IMR-90 (cell line): ENCODE results near the gene ZBTB48. TPM values are rescaled to one million over a fixed set of nuclear protein-coding genes. Genes with fewer than 3 reads are reported as not detected.

Experiments
- ATAC-seq: fragments of 200-7000 bp; cut with Tn5 transposase; 2 replicates; pipeline ENCODE4 v1.9.1; 2020; ENCODE audit warnings: low read depth, mild to moderate bottlenecking, moderate library complexity
- BruUV-seq: library from RNA; stranded (reverse); fragments of 400-500 nt; replicated peaks from 2 replicates; lab custom pipeline; 2021; lab: Mats Ljungman, UMichigan
- CTCF ChIA-PET: fragments of 300-600 bp; formaldehyde crosslinking; extraction: SDS; loops from one replicate; lab custom pipeline; 2021; ENCODE audit warnings: antibody characterized with exemption; lab: Yijun Ruan, JAX
- POLR2A ChIA-PET: fragments of 300-600 bp; sonication (Branson Sonifier 250); formaldehyde crosslinking; loops from one replicate; lab custom pipeline; 2022; ENCODE audit warnings: antibody characterized with exemption; ENCODE audit not compliant: unreplicated experiment; lab: Charles Lee
- DNase-seq: peaks from one replicate; pipeline ENCODE4 v3.0.0; 2013
- H2AFZ ChIP-seq: replicated peaks from 2 replicates; pipeline ENCODE3; 2013; ENCODE audit warnings: low read length, mild to moderate bottlenecking; ENCODE audit not compliant: poor library complexity
- H2AK5ac ChIP-seq: 2 replicates; pipeline ENCODE4 v1.6.1; 2013; ENCODE audit warnings: low read depth, low read length, inconsistent platforms
- H2AK9ac ChIP-seq: replicated peaks from 2 replicates; pipeline ENCODE3; 2013; ENCODE audit warnings: mild to moderate bottlenecking, low read depth, low read length, moderate library complexity; ENCODE audit not compliant: poor library complexity
- H2BK120ac ChIP-seq: 2 replicates; pipeline ENCODE4 v1.6.1; 2013; ENCODE audit warnings: low read depth, low read length, inconsistent platforms
- H2BK15ac ChIP-seq: 3 replicates; pipeline ENCODE4 v1.6.1; 2013; ENCODE audit warnings: low read depth, low read length, inconsistent platforms
- H2BK20ac ChIP-seq: 2 replicates; pipeline ENCODE4 v1.6.1; 2013; ENCODE audit warnings: low read depth, mild to moderate bottlenecking, inconsistent platforms, low read length, moderate library complexity
- H2BK5ac ChIP-seq: 2 replicates; pipeline ENCODE4 v1.6.1; 2013; ENCODE audit warnings: mild to moderate bottlenecking, low read depth, low read length, inconsistent platforms; ENCODE audit not compliant: poor library complexity, severe bottlenecking
- H3K14ac ChIP-seq: replicated peaks from 2 replicates; pipeline ENCODE4 v1.6.1; 2013; ENCODE audit warnings: low read depth, low read length, inconsistent platforms
- H3K18ac ChIP-seq: 2 replicates; pipeline ENCODE4 v1.6.1; 2013; ENCODE audit warnings: low read depth, low read length, control low read depth
- H3K23ac ChIP-seq: 2 replicates; pipeline ENCODE4 v1.6.1; 2013; ENCODE audit warnings: low read depth, low read length, inconsistent platforms
- H3K27ac ChIP-seq: 2 replicates; pipeline ENCODE4 v1.5.1; 2013; ENCODE audit warnings: mild to moderate bottlenecking, control low read depth, low read length; ENCODE audit not compliant: insufficient read depth
- H3K27me3 ChIP-seq: 2 replicates; pipeline ENCODE4 v1.6.1; 2013; ENCODE audit warnings: low read length; ENCODE audit not compliant: control insufficient read depth, insufficient read depth
- H3K36me3 ChIP-seq: 2 replicates; pipeline ENCODE4 v1.6.1; 2013; ENCODE audit warnings: low read length, mixed read lengths; ENCODE audit not compliant: control insufficient read depth, insufficient read depth
- H3K4ac ChIP-seq: 2 replicates; pipeline ENCODE4 v1.6.1; 2013; ENCODE audit warnings: low read depth, low read length, inconsistent platforms
- H3K4me1 ChIP-seq: 2 replicates; pipeline ENCODE4 v1.6.1; 2013; ENCODE audit warnings: low read length, mixed read lengths; ENCODE audit not compliant: control insufficient read depth, insufficient read depth
- H3K4me2 ChIP-seq: 2 replicates; pipeline ENCODE4 v1.6.1; 2013; ENCODE audit warnings: low read depth, mild to moderate bottlenecking, control low read depth, low read length, moderate library complexity
- H3K4me3 ChIP-seq: 2 replicates; pipeline ENCODE4 v1.5.1; 2013; ENCODE audit warnings: low read depth, mild to moderate bottlenecking, control low read depth, low read length, moderate library complexity; ENCODE audit not compliant: insufficient read depth
- H3K56ac ChIP-seq: 2 replicates; pipeline ENCODE4 v1.6.1; 2013; ENCODE audit warnings: low read length, inconsistent platforms; ENCODE audit not compliant: insufficient read depth; ENCODE audit errors: extremely low read depth
- H3K79me1 ChIP-seq, 2 experiments: 2 replicates each; pipeline ENCODE4 v1.6.1; 2013; ENCODE audit warnings: low read length in 2 of 2, inconsistent platforms in 1 of 2, low read depth in 1 of 2
- H3K9ac ChIP-seq: 2 replicates; pipeline ENCODE4 v1.6.1; 2013; ENCODE audit warnings: low read depth, low read length, control low read depth
- H3K9me1 ChIP-seq: 2 replicates; pipeline ENCODE4 v1.6.1; 2013; ENCODE audit warnings: low read length, inconsistent platforms; ENCODE audit not compliant: insufficient read depth
- H3K9me3 ChIP-seq: 2 replicates; pipeline ENCODE4 v1.6.1; 2013; ENCODE audit warnings: low read length; ENCODE audit not compliant: control insufficient read depth, insufficient read depth
- H4K20me1 ChIP-seq: 2 replicates; pipeline ENCODE4 v1.6.1; 2013; ENCODE audit warnings: low read length, inconsistent platforms; ENCODE audit not compliant: insufficient read depth
- H4K5ac ChIP-seq: 2 replicates; pipeline ENCODE4 v1.6.1; 2013; ENCODE audit warnings: mild to moderate bottlenecking, low read depth, low read length, control low read depth
- H4K8ac ChIP-seq, 2 experiments: 2 replicates each; pipeline ENCODE4 v1.6.1; 2013; ENCODE audit warnings: low read depth in 2 of 2, low read length in 2 of 2, control low read depth in 1 of 2, inconsistent platforms in 1 of 2
- H4K91ac ChIP-seq: 2 replicates; pipeline ENCODE4 v1.6.1; 2013; ENCODE audit warnings: low read depth, low read length, inconsistent platforms; ENCODE audit not compliant: insufficient read depth
- MXI1 ChIP-seq: IDR thresholded peaks from 2 replicates; pipeline ENCODE4 v1.6.1; 2012; ENCODE audit warnings: low read depth, mild to moderate bottlenecking, low read length, moderate library complexity, borderline replicate concordance
- RAD21 ChIP-seq: IDR thresholded peaks from 2 replicates; pipeline ENCODE4 v1.6.1; 2012; ENCODE audit warnings: low read length, improper control_type of control experiment
- RCOR1 ChIP-seq: IDR thresholded peaks from 2 replicates; pipeline ENCODE4 v1.6.1; 2012; ENCODE audit warnings: mild to moderate bottlenecking, low read length, improper control_type of control experiment; ENCODE audit not compliant: insufficient replicate concordance
- WGBS, 2 experiments: methylation state at CpG; one replicate each; pipeline versions ENCODE4 v1.1.5 to v1.1.7; 2013; ENCODE audit warnings: missing lambda C conversion rate in 2 of 2; ENCODE audit not compliant: insufficient read length in 1 of 2; ENCODE audit errors: extremely low coverage in 2 of 2; 5-methylcytosine and 5-hydroxymethylcytosine counted together
- dilution Hi-C: fragments of 300-500 bp; cut with HindIII; formaldehyde crosslinking; loops from one replicate; pipeline ENCODE4 v1.14.3; 2018; ENCODE audit warnings: low sequenced_read_pairs; ENCODE audit not compliant: unreplicated experiment
- in situ Hi-C: fragments of 300-500 bp; cut with MboI; formaldehyde crosslinking; loops from 3 replicates; pipeline ENCODE4 v1.14.3; 2019; ENCODE audit warnings: low sequenced_read_pairs, inconsistent platforms, mixed read lengths
- intact Hi-C: fragments of 100-400 bp; cut with micrococcal nuclease; formaldehyde crosslinking; loops from 2 replicates; pipeline ENCODE4 v1.10.0; 2022
- polyA plus RNA-seq, 3 experiments: library from polyadenylated mRNA; depleted of rRNA; stranded (reverse); fragments of >200 nt; gene quantifications; 2 replicates each; pipeline ENCODE4 v1.2.3, GENCODE V29; 2012; ENCODE audit warnings: low replicate concordance in 1 of 3
- total RNA-seq: library from RNA; depleted of rRNA; stranded (reverse); fragments of >200 nt; gene quantifications from 2 replicates; pipeline ENCODE4 v1.2.3, GENCODE V29; 2012
- TF ChIP-seq, protein P1 (sequence below): conservative IDR thresholded peaks from 2 replicates; pipeline ENCODE4 v1.5.1; 2012; ENCODE audit warnings: mild to moderate bottlenecking, low read depth, low read length, improper control_type of control experiment

ZBTB48 gene
- total and polyA plus RNA-seq, 2 of the 4 experiments (the other 2 are of a cell fraction): 9.3 to 17.5 TPM

DNA sequence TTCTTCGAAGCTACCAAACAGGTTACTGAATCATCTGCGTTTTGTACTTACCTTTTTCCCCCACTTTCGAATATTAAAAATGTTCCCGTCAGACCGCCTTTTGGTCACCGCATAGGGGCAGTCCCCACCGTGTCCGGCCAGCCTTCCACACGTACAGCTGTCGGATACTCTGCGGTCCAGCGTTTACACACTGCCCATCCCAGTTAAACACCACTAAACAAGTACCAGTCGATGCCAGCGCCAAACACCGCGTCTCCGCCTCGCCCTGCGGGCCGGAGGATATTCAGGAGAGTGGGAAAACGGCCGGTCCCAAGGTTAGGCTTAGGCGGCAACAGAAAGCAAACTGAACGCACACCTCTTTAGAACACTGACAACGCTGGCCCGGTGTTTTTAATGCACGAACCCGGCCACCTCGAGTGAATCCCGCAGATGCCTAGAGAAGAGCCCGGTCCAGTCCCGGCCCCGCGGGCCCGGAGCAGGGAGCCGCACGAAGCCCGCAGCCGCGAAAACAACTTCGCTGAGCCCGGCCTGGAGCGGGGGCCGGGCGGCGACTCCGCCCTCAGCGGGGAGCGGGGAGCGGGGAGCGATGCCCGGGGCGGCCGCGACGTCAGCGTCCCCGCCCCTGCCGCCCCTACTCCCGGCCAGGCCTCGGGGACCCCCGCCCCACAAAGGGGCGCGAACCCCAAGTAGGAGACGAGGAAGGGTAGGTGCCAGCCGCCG is 33.0 kb downstream of the ZBTB48 start:
- WGBS, 2 experiments: 0% methylated on average over 31 of the region's 67 CpGs; no CpG with 5 or more reads in 1 of the 2 experiments

More for the DNA sequence above, 33.0 kb downstream of the ZBTB48 start:
- TF ChIP-seq RAD21 (0 out of 2 replicates have a peak, but pooled peaks have one; percentile 19), RCOR1 (no peak), MXI1 (peak; percentile 14; the same call in 1 of the 2 replicates)
- TF ChIP-seq, protein P1, sequence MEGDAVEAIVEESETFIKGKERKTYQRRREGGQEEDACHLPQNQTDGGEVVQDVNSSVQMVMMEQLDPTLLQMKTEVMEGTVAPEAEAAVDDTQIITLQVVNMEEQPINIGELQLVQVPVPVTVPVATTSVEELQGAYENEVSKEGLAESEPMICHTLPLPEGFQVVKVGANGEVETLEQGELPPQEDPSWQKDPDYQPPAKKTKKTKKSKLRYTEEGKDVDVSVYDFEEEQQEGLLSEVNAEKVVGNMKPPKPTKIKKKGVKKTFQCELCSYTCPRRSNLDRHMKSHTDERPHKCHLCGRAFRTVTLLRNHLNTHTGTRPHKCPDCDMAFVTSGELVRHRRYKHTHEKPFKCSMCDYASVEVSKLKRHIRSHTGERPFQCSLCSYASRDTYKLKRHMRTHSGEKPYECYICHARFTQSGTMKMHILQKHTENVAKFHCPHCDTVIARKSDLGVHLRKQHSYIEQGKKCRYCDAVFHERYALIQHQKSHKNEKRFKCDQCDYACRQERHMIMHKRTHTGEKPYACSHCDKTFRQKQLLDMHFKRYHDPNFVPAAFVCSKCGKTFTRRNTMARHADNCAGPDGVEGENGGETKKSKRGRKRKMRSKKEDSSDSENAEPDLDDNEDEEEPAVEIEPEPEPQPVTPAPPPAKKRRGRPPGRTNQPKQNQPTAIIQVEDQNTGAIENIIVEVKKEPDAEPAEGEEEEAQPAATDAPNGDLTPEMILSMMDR: 0 out of 2 replicates have a peak, but pooled peaks have one; percentile 3
- Histone ChIP-seq H2AFZ (peak overlapping the region; percentile 95), H3K79me1 (peaks cover 19 to 39% of the 10 kb centered on the region in 2 experiments), H3K56ac (peak overlapping the region; percentile 84), H3K36me3 (peaks cover 4% of the 10 kb centered on the region), H3K4me2 (peak overlapping the region; percentile 90), H2AK9ac (peak overlapping the region; percentile 94), H3K14ac (peak overlapping the region; percentile 94), H2BK120ac (peak overlapping the region; percentile 53; the same call in 1 of the 2 replicates), H3K9me1 (no peaks in the 10 kb centered on the region; the same call in 1 of the 2 replicates), H2BK5ac (peak overlapping the region; percentile 93), H2BK15ac (peak overlapping the region; percentile 4; the same call in 1 of the 3 replicates), H4K91ac (peak overlapping the region; percentile 50), H3K27ac (peak overlapping the region; percentile 82), H4K8ac (peak overlapping the region; percentile 3 to 61; a peak in 3 of 4 replicates), H3K18ac (peak overlapping the region; percentile 84), H4K20me1 (peaks cover 21% of the 10 kb centered on the region), H2AK5ac (peak overlapping the region; percentile 63), H3K4me1 (peaks cover 5% of the 10 kb centered on the region), H4K5ac (peak overlapping the region; percentile 44; the same call in 1 of the 2 replicates), H2BK20ac (no peak overlapping the region), H3K4ac (peak overlapping the region; percentile 79), H3K9ac (peak overlapping the region; percentile 84), H3K23ac (peak overlapping the region; percentile 90), H3K27me3 (no peaks in the 10 kb centered on the region), H3K9me3 (no peaks in the 10 kb centered on the region), H3K4me3 (peak overlapping the region; percentile 91)
- in situ Hi-C loops (no loop called here), dilution Hi-C loops (no loop called here), intact Hi-C loops (loop anchor here (1.0 kb wide), 1 partner anchor 8 kb away; no protein-coding TSS in a partner anchor)
- BruUV-seq: TSS peak; percentile 23
- POLR2A ChIA-PET: no interaction called here
- CTCF ChIA-PET: no interaction called here
- DNase-seq (peak; percentile 39), ATAC-seq (peak; percentile 56)
